GM19240 (cell line): ENCODE data around the gene COL11A2.
"Not testable (repeated sequence)": the region's sequence is repeated elsewhere in the genome, so short reads cannot be mapped to it uniquely, and the experiment has no call there.

ENCODE experiments used
- DNase-seq: peaks from one replicate; pipeline ENCODE4 v3.0.0; 2011; ENCODE audit warnings: low spot score; ENCODE audit not compliant: insufficient read length

COL11A2 gene

DNA sequence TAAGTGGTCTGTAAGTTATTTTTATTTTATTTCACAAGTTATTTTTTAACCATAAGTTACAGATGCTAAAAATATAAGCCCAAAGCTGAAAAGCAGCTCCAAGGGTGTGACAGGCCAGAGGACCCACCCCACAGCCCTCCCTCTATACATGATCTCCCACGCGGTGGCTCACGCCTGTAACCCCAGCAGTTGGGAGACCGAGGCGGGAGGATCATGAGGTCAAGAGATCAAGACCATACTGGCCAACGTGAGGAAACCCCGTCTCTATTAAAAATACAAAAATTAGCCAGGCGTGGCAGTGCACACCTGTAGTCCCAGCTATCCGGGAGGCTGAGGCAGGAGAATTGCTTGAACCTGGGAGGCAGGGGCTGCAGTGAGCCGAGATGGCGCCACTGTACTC, 32.2 kb downstream of the COL11A2 start:
- DNase-seq: no peak

DNA sequence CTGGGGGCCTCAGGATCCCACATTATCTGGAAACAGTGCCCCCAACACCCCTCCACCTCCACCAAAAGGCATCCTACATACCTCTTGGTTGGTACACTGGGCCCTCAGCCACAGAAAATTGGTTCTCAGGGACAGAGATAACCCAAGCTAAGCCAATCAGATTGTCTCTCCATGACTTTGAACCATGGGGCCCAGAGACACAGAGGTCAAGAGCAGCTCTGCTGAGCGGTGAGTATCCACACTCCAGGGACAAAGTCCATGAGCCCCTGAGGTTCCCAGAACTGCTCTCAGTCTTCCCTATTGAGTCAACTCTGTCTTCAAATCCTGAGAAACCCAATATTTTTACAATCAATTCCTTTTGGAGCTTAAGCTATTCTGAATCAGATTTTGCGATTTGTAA, 35.3 kb downstream of the COL11A2 start:
- DNase-seq: no peak

DNA sequence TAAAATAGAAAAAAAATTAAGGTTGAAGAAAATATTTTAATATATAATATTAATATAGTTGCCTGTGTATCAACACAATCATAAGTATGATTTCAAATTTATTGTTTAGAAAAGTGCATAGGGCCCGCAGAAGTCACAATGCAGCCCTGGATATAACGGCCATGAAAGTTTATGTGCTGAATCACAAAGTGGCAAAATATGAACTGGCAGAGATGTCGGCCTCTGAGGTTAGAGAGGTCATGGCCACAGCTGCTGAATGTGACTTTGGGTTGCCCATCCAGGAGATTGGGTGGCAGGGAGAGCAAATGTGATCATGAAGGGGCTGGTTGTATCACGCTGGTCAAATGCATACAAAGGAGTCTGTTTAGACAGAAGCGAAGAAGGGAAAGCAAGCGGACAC, 35.7 kb downstream of the COL11A2 start:
- DNase-seq: no peak

DNA sequence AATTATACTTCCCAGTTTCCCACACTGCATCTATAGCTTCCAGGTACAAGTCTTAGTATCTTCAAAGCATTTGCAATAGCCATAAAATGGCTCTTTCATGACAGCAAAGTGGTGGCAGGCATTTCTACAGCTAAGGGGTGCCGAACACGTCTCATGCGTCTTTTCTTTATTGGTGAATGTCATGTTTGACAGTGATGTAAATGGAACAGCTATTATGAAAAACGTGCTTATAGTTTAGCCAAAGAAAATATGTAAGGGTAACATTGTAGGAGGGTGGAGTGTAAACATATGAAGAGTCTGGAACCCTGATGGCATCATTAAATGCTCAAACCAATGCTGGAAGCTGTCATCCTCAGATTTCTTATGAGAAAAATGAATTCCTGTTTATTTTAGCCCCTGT, 37.9 kb downstream of the COL11A2 start:
- DNase-seq: no peak

DNA sequence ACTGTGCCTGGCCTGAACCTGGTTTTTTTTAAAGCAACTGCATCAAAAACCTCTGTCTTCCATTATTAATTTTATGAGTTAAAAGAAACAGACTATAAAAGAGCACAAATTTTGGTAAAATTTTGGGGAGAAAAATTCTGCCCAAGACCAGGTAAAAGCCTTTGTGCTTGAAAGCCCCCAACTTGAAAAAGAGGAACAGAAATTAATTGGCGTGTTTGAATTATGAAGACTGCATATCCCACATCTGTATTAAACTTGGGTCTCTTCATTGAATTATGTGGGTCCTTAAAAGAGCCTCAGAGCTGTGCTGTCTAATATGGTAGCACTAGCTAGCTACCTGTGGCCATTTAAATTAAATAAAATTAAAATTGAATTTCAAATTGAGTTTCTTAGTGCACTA, 41.2 kb downstream of the COL11A2 start:
- DNase-seq: no peak

DNA sequence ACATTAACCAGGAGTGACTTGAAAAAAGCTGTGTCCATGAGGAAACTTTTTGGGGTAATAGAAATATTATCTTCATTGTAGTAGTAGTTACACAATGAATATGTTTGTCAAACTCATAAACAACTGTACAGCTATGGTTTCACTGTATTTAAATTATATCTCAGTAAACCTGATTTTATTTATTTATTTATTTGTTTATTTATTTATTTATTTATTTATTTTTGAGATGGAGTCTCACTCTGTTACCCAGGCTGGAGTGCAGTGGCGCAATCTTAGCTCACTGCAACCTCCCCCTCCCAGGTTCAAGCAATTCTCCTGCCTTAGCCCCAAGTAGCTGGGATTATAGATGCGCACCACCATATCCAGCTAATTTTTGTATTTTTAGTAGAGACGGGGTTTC, 41.7 kb downstream of the COL11A2 start:
- DNase-seq: not testable (repeated sequence)

DNA sequence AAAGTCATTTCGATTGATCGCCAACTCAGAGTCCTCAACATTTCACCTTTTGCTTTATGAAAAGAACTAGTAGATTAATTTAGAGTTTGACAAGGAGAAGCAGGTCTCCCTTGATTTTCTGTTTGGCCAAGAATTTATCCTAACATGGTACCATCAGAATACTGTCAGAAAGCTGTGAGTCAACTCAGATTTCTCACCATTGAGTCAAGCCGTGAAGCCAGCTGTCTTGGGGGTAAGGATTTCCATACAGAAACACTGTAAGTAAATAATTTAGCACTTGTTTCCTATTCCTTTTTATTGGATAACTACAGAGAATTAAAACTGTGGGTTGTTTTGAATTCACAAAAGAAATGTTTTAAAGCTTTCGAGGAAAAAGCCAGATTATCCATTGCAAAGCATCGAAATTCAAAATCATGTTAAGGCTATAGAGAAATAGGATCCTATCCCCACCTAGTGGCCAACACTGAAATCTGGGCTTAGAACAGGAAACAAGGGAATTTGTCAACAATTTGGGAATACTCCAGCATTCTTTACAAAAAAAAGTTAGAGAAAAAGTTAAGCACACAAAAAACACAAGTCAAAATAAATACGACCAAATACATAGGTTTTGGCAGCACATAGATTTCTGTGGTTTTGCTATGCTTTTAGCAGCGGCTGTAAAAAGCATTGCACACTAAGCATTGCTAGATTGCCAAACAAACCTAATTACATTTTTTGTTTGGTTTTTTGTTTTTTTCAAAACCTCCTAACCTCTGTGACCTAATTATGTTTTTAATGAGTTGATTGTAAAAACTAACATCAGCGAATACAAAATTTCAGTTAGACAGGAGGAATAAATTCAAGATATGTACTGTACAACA, 44.2 kb downstream of the COL11A2 start:
- DNase-seq: no peak

DNA sequence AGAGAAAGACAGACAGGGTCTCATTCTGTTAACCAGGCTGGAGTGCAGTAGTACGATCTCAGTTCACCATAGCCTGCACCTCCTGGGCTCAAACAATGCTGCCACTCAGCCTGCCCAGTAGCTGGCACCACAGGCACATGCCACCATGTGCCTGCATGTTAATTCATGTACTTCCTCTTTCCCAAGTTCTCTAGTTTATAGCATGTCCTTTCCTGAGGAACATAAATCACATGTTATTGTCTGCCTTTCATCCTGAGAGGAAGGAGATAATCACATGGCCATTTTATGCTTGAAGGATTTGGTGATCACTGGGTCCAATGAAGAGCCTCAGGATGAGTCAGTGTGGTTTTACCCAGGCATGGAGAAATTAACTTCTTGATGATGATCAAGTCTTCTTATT, 47.9 kb downstream of the COL11A2 start:
- no peak for DNase-seq

DNA sequence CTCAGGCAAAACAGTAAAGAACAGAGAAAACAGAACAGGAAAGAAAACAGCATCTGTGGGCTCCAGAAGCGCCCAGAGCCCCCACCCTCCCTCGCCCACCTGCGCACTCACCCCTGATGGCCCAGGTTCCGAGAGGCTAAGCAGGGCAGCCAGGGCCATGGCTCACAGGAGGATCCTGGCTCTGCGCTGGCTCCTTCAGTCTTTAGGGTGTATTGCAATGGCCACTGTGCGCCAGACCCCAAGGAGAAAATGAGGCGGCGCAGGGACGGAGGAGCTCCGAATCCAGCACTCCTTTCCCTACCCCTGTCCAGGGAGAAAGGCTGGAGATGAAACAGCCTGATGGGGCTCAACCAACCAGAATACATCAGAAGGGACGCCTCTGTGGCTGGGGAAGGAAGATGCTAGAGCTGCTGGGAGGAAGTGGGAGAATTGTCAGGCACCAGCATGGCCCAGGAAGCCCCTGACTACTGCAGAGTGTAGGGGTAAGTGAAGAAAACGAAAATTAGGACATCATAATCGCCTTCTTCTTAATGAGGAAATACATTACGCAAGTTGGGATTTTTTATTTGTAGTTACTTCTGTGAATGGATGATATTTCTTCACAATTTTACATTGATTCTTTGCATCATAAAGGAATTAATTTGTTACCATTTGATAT, 49.0 kb downstream of the COL11A2 start:
- no peak for DNase-seq

DNA sequence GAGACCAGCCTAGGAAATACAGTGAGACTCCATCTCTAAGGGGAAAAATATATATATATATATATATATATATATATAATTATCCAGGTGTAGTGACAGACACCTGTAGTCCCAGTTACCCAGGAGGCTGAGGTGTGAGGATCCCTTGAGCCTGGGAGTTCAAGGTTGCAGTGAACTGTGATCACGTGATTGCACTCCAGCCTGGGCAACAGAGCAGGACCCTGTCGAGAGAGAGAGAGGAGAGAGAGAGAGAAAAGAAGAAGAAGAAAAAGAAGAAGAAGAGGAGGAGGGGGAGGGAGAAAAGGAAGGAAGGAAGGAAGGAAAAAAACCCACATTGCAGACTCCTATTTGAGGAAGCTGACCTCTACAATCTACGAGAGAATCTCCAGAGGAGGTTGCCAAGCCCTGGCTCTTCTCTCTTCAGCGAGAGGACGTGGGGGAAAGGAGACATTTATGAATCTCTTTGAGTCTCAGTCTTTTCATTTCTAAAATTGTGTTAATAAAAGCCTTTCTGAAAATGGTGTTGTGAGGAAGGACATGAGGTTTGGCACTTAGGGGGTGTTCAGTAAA, 49.7 kb downstream of the COL11A2 start:
- no peak for DNase-seq

DNA sequence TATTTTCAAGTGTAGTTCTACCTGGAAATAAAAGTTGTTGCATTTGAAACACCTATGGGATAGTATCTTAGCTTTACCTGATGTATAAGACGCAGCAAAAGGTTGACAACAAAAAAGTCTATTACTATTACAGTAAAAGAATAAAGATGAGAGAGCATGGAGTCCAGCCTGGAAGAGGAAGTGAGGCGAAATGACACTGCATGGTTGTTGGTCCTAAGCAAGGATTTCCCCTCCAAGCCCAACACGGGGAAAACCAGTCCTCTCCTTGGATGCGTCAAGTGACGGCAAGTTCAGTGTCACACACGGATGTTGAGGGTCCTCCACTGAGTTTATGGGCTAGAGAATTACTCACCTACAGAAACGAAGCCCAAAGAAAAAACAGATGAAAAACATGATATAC, 51.7 kb downstream of the COL11A2 start:
- DNase-seq: no peak

DNA sequence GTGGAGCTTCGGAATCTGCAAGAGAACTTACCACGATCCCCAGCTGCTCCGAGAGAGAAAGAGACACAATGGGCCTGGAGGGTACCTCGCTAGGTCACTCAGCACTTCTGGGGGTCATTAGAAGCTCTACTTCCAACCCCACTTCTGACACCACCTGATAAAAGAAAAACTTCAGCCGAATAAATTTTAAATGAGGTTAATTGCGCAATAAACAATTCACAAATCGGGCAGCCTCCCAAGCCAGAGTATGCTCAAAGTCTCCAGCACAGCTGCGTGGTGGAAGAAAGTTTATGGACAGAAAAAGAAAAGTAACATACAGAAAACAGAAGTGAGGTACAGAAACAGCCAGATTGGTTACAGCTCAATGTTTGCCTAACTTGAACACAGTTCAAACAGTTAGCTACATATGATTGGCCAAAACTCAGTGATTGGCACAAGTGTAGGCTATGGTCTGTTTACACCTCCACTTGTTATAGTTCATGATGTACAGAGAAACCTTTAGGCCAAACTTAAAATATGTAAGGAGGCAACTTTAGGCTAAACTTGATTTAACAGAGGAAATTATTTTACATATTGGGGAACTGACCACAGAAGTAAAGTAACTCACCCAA, 52.6 kb downstream of the COL11A2 start:
- DNase-seq: no peak

DNA sequence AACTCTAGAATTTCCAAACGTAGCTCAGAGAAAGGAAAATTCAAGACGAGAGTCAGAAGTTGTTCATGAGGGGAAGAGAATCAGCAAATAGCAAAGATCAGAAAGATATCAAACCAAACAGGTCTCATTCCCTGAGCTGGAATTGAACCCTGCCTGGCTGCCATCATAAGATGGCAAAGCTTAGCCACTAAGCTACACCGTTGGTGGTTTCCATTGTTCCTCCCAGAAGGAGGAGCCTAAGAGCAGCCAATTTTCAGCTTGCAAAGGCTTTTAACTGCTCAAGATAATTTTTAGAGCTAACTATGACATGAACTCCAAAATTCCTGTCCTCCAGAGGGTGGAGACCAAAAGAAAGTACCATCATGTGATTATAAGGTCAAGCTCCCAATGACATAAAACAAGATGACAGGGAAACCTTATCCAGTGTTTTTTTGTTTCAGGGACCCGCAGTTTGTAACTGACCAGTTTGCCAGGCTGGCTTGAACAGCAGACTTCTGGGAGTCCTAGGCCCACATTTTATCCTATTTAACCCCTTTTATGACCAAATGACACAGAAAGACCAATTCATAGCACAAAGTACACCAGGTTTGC, 55.9 kb downstream of the COL11A2 start:
- DNase-seq: no peak

DNA sequence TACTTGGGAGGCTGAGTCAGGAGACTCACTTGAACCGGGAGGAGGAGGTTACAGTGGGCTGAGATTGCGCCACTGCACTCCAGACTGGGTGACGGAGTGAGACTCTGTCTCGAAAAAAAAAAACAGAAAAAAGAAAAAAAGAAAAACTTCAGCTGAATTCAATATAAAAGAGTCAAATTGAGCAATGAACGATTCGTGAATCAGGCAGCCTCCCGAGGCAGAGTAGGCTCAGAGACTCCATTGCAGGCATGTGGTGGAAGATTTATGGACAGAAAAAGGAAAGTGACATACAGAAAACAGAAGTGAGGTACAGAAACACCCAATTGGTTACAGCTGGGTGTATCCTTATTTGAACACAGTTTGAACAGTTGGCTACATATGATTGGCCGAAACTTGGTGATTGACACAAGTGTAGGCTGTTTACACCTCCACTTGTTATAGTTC, 60.2 kb downstream of the COL11A2 start:
- no peak for DNase-seq

DNA sequence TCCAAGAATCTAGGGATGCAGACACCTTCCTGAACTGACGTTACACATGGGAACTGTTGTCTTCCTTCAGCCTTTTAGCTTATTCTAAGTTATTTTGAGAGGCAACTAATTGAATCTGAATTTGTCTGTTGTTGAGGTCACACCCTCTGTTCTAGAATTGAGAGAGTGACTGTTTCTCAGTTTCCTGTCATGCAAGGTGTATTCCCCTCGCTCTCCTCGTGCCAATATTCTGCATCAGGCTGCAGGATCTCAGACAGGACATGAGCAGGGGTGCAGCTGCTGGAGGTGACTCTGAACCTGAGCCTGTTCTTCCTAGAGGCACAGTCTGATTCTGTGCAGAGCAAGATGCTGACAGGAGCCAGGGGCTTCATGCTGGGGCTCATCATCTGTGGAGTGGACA, 63.9 kb downstream of the COL11A2 start:
- no peak for DNase-seq

DNA sequence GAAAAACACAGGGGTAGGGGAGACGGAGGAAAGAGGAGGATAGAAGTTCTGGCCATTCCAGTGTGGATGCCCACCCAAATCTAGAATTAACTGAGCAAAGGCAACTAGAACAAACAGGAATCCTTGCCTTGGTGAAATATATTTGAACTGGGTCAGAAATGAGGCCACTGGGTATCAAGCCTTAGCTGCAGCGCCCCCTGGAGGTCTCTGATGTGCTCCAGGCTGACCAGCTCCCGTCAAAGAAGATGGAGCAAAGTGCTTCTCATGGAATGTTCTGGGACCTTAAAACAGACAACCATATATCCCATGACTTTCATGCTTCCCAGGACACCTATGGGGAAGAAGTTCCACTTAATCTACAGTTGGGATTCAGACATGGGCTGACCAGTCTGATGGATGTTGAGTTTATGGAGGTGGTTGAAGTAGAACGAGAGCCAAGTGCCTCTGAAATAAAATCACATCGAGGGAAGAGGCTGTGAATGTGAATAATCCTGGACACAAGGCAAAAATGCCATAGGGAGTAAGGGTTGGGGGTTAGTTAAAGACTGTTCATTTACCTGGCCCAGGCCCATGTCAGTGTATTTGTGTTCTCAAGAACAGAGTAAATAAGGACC, 66.1 kb downstream of the COL11A2 start:
- DNase-seq: no peak

DNA sequence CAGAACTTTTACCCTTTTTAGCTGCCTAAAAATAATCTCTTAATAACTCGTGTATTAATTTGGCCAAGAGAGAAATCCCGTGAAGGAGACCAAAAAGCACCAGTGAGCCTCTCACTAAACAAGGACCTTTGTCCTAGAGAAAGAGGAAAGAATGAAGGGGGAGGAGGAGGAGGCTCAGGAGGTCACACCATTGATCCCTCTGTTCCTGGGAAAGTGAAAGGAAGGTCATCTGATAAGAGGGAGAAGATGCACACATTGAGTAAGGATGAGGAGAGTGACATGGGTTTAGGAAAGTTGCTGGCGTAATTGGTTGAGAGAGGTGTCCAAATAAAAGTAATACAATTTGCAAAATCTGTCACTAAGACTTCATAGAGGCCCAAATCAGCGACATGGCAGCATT, 67.3 kb downstream of the COL11A2 start:
- DNase-seq: no peak

DNA sequence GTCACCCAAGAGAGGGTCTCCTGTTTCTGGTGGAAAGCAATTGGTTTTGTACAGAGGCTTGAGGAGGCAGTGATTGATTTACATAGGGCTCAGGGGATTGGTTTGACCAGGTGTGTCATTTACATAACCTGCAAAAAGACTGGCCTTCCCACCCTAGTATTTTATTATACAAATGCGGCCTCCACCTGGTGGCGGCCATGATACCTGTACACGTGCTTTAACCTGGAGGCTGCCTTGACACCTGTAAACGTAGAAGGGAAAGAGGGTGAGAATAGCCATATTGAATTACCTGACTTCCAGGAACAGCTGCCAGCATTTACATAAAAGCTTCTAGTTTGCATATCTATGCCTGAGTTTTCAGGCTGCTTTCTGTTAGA, 67.8 kb downstream of the COL11A2 start:
- no peak for DNase-seq

DNA sequence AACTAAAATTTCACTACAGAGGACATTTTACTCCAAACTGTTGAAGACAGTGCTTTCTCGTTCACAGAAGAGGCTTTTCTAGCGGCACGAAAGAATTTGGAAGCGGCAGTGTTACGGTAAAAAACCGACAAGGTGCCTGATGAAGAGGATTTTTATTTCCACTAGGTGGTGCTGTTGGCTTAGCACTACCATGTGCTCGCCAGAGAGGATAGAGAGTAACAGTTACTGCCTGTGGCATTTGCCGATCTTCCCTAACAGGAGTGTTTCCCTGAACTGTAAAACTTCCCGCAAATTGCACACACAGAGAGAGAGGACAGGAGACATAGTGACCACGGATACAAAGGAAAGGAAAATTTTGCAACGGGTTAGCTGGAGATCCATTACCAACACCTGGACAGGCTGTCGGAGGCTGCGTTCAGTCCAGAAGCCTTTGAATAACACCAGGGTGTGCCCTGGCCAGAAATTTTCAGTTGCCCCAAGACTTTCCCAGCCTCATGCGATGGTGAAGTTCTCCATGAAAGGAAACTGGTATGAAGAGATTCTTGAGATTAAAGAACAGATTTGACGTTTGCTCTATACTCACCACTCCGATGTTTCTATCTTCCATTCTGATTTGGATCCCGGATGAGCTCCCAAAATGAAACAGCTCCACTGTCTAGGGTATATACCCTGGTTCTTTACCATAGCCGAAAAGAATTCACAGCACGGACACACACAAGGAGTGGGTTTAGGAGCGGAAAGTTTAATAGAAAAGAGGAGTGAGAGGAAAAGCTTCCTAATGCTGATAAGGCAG, 68.3 kb downstream of the COL11A2 start:
- DNase-seq: no peak

DNA sequence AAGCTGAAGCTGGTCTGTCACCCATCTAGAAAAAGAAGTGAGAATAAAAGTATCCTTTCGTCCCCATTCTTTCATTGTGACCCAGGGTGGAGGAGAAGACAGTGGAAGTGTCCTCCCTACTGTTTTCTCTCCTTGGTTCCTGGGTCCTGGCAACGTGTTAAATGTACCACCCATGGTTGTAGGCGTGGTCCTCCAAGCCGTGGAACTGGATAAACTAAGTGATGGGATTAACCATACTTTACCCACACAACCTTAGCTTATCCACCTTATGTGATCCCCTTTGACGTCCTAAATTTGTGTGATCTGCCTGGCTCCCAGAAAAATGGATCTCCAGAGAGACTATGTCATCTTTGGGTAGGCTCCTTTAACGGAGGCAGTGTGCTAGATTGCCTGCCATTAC, 69.1 kb downstream of the COL11A2 start:
- DNase-seq: no peak

DNA sequence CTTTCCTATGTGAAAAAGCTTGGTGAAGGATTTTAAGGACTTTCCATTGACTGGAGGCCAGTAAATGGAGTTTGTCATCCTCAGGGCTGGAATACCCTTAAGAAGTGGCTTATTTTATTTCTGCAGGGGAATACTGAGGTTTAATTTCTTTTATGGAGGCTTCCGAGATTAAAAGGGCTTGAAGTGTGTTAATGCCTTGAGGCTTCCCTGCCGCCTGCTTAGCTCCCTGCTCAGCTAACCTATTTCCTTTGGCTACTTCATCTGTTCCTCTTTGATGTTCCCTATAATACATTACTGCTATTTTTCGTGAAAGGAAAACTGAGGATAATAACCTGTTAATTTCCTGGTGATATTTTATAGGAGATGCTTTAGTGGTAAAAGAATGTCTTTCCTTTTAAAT, 72.3 kb downstream of the COL11A2 start:
- no peak for DNase-seq
